ENCODE data around the gene CTBP1.

The CTBP1 gene

GRCh38 chr4:1209821-1210220 lies 39.1 kb downstream of the CTBP1 start:
- DNase-seq (ENCODE audit: low spot score): no peak

GRCh38 chr4:1208970-1209704 lies 39.8 kb downstream of the CTBP1 start:
- no peak for DNase-seq (ENCODE audit: low spot score)

- no peak for DNase-seq (ENCODE audit: low spot score)
Measured at GRCh38 chr4:1208266-1208961, 40.5 kb downstream of the CTBP1 start.

- DNase-seq (ENCODE audit: low spot score): no peak
Measured at GRCh38 chr4:1207603-1208265, 41.2 kb downstream of the CTBP1 start.

- no peak for DNase-seq (ENCODE audit: low spot score)
Measured at GRCh38 chr4:1207157-1207470, 41.8 kb downstream of the CTBP1 start.

GRCh38 chr4:1206299-1207156 lies 42.4 kb downstream of the CTBP1 start:
- no peak for DNase-seq (ENCODE audit: low spot score)

- no peak for DNase-seq (ENCODE audit: low spot score)
Measured at GRCh38 chr4:1205586-1206298, 43.2 kb downstream of the CTBP1 start.

GRCh38 chr4:1204828-1205585 lies 43.9 kb downstream of the CTBP1 start:
- no peak for DNase-seq (ENCODE audit: low spot score)

GRCh38 chr4:1204286-1204827 lies 44.6 kb downstream of the CTBP1 start:
- no peak for DNase-seq (ENCODE audit: low spot score)

- DNase-seq (ENCODE audit: low spot score): no peak
Measured at GRCh38 chr4:1203026-1203616, 45.8 kb downstream of the CTBP1 start.

GRCh38 chr4:1202526-1203011 lies 46.4 kb downstream of the CTBP1 start:
- no peak for DNase-seq (ENCODE audit: low spot score)

- DNase-seq (ENCODE audit: low spot score): no peak
Measured at GRCh38 chr4:1201851-1202525, 46.9 kb downstream of the CTBP1 start.

GRCh38 chr4:1200425-1201035 lies 48.4 kb downstream of the CTBP1 start:
- no peak for DNase-seq (ENCODE audit: low spot score)

- DNase-seq (ENCODE audit: low spot score): no peak
Measured at GRCh38 chr4:1199556-1200331, 49.2 kb downstream of the CTBP1 start.

- no peak for DNase-seq (ENCODE audit: low spot score)
Measured at GRCh38 chr4:1198098-1198844, 50.7 kb downstream of the CTBP1 start.

GRCh38 chr4:1196421-1197183 lies 52.3 kb downstream of the CTBP1 start:
- DNase-seq (ENCODE audit: low spot score): no peak

- DNase-seq (ENCODE audit: low spot score): no peak
Measured at GRCh38 chr4:1195891-1196401, 53.0 kb downstream of the CTBP1 start.

All from LoVo (cell line).